NK-92 treated with Interleukin-12 subunit alpha and Interleukin-12 subunit beta, amount 100 ng/mL, for 24 hours (cell line): ENCODE results near the gene AP3S1.

Source experiments
- DNase-seq: peaks from one replicate; lab custom pipeline; 2025; lab: John Stamatoyannopoulos, UW

AP3S1 gene

DNA sequence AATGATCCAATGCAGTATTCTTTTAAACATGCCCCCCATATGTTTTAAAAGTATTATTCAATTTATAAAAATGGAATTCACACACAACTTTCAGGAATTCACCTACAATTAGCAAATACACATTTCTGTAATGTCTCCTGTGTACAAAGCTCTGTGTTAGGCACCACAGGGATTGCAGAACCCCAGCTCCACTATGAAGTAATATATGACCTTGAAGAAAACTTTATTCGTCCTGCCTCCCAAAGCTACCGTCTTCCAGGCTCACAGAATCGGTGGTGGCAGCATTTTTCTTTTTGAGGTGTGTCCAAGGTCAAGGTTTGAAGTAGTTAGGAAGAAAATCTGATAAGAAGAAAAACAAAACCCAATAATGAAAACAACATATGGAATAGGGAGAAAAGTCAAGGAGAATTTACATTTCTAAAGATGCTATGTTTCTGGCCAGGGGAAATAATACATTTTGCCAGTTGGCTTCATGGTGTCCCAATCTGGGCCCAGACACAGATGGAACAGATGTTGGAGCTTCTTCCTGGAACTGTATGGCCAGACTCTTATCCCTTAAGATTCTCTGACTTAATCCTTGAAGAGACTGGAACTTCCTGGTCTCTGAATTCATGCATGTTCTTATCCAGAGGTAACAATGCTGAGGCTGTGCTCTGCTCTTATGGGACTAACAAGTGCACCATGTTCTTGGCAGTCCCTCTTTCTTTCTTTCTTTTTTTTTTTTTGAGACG lies 98.5 kb downstream of the AP3S1 start:
- DNase-seq = no peak

DNA sequence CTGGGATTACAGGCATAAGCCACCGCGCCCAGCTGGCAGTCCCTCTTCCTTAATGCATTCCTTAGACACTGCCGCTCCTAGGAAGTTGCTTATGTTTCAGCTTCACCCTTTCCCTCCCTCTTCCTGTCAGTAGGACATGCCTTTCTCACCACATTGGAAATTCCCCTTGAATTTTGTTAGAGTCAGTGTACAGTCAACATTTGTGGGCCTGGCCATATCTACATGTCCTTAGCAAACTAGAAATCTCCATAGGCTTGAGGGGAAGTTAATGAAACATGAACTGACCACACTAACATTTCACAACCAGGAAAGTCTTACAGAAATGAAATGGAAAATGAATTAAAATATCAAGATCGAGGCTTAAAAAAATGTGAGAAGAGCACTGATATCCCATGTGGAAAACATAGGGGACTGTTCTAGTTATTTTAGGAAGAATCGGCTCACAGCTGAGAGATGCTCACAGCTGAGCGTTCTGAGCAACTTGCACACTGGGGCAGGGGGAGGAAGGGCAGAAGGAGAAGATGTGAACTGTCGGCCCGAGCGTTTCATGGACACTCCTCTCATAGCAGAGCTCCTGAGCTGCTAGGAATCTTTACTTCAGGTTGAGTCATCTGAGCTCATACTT lies 99.4 kb downstream of the AP3S1 start:
- DNase-seq = no peak

DNA sequence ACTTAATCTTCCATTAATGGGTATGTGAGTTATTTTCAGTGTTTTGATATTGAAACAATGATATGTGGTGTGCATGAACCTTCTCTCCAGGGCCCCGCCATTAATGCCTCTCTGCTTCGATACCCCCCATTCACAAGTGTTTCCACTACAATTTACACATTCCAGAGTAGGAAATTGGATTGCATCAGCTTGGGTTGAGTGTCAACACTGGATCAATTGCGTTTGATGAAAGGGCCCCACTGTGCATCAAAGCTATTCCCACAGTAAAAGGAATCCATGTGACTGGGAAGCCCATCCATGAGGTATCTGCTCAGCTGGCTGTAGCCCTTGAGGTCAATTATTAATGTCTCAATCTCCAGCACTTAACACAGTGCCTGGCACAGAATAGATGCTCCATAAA lies 102.8 kb downstream of the AP3S1 start:
- DNase-seq = no peak

DNA sequence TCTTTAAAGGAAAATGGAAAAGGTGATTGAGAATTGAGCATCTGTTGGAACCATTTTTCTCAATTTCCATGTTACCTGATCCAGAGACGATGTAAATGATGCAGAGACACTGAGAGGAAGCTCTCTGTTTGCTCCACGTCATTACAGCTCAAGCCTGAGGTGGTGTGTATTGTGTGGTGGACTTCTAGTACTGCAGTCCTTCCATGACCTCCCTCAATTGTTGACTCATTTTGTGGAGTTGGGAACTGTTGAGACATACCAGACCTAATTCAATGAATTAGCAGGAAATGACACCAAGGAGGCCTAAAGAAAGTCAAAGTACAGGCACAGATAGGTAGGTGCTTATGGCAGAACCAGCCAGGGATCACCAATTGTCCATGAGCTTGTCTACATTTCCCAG lies 104.9 kb downstream of the AP3S1 start:
- DNase-seq = no peak

DNA sequence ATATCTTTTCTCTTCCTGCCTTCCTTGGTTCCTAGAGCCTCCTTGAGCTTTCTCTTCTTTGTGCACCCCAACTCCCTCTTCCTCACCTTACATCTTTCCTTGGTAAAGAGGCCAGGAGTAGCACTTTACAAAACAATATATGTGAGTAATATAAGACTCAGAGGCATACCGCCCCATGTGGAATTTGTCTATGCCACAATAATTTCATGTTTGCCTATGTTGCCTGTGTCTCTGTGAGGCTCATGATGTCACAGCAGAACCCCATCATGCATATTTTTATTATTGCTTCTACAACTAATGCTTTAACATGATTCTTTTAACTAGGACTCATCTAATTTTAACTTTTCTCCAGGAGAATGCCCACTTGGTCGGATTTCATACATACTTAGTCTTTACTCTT lies 105.5 kb downstream of the AP3S1 start:
- DNase-seq = no peak

DNA sequence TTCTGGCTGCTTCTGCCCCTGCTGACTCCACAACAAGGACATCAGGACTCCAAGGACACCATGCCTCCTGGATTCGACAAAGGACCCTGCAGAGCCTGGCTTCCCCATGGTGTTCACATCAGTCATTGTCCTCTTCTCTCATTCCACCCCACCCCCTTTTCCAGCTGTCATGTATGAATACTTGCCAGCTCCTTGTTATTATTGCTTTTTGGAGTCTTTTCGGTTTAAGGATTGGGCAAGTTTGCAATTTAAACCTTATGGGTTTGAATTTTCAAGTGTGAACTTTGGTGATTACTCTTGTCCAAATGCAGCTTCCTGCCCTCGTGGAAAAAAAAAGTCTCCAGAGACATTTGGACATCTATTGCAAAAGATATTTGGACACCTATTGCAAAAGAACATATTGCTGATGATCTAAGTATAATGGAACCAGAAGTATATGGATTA lies 106.4 kb downstream of the AP3S1 start:
- no peak for DNase-seq

DNA sequence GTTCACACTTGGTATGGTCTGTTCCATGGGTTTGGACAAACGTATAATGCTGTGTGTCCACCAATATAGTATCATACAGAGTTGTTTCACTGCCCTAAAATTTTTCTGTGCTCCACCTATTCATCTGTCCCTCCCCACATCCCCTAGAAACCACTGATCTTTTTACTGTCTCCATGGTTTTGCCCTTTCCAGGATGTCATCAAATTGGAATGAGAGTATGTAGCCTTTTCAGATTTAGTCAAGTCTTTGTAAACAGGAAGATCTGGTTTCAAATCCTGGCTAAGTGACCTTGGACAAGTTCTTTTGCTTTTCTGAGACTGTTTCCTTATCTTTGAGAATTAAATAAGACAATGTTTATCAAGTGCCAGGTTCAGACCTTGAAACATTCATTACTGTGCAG lies 107.4 kb downstream of the AP3S1 start:
- no peak for DNase-seq

DNA sequence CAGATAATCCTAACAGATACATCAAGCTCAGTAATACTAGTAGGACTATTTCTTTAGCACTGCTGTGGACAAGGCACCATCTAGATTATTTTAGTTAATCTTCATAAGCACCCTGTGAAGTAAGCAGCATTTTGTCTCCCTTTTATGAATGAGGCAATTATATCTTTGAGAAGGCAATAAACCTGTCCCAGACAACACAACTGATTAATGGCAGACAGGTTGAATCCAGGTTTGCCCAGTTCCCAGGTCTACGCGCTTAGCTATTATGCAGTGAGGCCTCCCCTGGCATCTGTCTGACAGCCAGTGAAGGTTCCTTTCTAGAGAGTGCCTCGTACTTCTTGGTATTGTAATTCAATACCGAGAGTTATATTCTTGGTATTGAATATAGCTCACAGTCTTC lies 110.9 kb downstream of the AP3S1 start:
- no peak for DNase-seq

DNA sequence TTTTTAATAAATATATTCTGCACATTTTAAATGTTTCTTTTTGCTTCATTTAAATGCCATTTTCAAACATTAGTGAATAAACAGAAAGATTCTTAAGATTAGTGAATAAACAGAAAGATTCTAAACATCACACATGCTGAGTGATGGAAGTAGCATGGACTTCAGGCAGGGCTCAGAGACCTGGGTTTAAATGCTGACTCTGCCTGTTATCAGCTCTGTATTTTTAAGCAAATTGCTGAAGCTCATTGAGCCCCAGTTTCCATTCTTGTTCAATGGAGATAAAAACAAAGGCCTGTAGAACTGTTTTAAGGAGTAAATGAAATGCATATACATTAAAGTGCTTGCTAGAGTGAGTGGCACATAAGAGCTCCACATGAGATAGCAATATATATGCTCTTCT lies 112.4 kb downstream of the AP3S1 start:
- no peak for DNase-seq

DNA sequence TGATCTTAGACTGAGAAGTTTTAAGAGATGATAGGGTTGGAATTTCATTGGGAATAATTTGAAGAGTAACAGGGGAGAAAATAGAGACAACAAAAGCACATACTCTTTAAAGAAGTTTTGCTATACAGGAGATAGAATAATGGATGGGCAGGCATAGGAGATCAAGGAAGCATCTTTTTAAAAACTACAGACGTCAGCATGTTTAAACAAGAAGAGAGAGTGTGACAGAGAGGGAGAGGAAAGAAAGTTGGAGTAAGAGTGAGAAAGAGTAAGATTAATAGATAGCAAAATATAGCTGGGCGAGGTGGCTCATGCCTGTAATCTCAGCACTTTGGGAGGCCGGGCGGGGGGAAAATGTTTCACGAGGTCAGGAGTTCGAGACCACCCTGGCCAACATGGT lies 115.2 kb downstream of the AP3S1 start:
- DNase-seq = no peak

DNA sequence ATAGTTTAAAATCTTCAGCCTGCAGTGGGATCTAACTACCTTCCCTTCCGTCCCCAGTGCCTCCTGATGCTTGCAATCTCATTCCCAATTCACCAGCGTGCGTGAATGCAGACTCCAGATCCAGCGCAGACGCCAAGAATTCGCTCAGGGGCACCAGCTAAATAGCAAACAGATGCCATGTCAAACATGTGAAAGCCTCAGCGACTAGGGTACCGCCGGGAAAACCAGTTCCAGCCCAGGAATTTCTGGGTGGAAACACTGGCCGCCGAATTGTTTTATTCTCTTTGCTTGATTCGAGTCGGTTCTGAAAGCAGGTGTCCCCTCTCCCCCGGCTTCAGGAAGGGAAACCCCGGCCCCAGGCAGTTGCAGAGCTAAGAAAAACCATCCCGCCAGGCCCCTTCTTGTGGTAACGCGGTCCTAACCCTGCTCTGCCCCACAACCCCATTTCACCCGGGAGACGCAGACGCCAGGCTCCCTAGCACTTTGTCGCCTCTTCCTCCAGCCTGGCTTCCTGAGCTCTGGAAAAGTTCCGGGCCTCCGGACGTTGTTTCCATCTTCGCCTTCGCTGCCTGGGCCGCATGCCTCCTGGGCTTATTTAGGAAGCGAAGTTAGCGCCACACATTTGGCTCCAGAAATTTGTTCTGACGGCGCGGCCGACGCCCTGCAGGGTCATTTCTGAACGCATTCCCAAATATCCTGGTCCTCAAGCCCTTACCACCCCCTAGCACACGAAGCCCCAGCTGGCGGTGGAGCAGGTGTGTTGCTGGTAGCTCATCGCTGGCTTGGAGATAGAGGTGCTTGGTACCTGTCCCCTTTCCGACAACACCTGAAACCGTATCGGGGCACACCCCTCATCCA lies 119.9 kb downstream of the AP3S1 start:
- no peak for DNase-seq

DNA sequence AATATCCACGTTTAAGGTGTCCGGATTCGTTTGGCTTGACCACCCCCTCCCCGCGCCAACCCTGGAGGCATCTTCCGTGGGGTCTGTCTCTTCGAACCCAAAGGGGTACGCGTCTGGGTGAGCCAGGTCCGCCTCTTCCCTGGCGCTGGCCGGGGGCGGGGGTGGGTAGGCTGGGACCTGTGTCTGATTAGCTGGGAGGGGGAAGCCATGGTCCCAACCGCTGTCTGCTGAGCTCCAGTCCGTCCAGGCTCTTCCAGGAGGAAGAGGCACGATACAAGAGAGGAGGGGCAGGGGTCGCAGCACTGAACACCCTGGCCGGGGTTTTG lies 120.5 kb downstream of the AP3S1 start, which contains the start of gene LVRN:
LVRN (plus strand) TSS at position 237 of the 326 bp plus-strand sequence. CDS start 143 bp downstream, outside the sequence.
- no peak for DNase-seq

DNA sequence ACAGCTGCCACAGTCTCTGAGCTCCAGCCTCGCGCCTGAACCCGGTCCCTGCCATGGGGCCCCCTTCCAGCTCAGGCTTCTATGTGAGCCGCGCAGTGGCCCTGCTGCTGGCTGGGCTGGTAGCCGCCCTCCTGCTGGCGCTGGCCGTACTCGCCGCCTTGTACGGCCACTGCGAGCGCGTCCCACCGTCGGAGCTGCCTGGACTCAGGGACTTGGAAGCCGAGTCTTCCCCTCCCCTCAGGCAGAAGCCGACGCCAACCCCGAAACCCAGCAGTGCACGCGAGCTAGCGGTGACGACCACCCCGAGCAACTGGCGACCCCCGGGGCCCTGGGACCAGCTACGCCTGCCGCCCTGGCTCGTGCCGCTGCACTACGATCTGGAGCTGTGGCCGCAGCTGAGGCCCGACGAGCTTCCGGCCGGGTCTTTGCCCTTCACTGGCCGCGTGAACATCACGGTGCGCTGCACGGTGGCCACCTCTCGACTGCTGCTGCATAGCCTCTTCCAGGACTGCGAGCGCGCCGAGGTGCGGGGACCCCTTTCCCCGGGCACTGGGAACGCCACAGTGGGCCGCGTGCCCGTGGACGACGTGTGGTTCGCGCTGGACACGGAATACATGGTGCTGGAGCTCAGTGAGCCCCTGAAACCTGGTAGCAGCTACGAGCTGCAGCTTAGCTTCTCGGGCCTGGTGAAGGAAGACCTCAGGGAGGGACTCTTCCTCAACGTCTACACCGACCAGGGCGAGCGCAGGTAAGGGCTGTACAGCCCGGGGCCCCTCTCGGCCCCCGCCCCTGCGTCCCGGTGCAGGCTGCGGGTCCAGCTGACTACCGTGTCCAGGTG lies 121.0 kb downstream of the AP3S1 start:
- no peak for DNase-seq

DNA sequence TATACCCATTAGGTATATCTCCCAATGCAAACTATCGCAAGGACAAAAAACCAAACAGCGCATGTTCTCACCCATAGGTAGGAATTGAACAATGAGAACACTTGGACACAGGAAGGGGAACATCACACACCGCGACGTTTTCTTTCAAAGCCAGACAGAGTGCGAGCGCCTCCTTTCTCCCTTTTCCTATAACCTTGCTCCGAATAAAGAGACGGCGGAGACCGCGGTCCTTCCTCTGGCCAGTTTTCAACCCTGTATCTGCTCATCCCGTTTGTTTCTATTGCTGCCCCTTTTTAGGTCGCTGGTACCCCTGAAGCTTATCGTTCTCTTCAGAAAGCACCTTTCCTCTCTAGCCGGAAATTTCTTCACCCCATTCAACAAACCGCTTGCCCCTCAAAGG lies 121.8 kb downstream of the AP3S1 start:
- DNase-seq = no peak
